ENCODE data around the gene RPS6KA3. TPM values are rescaled to one million over a fixed set of nuclear protein-coding genes. Genes with fewer than 3 reads are reported as not detected.

RPS6KA3 gene
- total RNA-seq: 60.3 and 92.4 TPM in 2 replicates

DNA sequence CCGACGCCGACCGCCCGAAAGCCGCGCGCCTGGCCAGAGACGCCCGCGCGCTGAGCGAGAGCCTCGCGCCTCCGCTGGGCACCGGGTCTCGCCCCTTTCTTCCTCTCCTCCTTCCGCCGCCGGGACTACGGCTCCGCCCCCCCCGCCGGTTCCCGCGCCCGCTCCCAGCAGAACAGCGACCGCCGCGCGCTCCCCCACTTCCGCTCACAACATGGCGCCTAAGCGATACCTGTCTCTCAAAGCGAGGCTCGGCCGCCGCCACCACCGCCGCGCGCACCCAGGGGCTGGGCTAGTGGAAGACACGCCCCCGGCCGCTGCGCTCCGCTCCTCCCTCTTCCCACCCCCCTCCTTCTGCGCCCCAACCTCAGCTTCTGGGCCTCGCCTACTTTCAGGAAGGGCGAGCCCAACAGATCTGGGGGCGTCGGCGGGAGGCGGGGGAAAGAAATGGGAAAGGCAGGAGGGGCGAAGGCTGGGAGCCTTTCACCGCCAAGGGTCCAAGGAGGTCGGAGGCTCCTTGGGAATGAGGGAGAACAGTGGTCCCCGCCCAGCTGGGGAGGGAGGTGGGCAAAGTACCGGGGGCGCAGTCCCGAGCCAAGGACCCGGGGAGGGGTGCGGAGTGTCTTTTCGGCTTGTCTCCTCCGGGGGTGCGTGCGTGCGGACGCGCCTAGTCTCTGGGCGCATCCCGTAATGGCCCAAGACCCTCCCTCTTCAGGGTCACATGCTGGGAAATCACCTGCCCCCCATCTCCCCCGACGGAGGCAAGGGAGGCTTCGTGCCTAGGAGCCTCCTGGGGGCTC, at the start of gene RPS6KA3:
TSS of gene RPS6KA3 (minus strand) at position 100 of the 797 bp plus-strand sequence. CDS start 277 bp downstream, outside the sequence.

DNA sequence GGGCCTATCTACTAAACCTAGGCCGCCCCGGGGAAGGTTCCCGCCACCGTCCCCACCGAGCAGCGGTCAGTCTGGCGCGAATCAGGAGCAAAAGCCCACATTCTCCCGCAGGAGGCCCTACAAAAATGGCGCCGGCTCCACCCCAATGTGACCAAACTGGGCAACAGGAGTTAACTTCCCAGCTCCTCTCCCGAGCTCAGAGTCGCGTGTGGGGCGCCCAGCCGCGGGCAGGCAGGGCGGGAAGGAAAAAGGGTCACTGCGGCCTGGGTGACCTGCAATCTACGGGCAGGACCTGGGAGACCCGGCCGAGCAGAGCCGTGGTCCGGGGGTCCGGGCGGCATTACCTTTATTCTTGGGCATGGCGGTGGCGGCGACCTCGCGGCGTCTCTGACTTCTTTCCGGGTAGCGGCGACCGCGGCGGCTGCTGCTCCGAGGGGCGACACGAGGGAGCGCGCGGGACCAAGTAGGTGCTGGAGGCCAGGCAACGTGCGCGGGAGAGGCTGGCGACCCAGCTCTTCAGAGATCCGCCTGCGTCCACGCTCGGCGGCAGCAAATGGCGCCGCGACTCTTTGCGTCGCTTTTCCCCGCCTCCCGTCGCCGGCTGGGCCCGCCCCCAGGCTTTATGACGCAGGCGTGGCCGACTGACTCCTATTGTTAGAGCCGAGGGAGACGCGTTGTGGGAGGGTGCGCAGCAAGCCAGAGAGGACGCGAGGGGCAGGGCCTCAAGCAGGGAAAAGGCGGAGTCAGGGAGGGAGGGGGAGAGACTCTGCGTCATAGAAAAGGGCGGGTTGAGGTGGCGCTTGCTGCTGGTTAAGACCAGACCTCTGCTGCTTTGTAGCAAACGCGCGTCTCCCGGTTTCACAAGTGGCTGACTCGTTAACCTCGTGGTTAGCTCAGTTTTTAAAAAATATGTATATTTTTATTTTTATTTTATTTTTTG, 125.2 kb downstream of the RPS6KA3 start, which contains the start of gene EIF1AX:
TSS of gene EIF1AX (minus strand) at position 558 of the 940 bp plus-strand sequence. CDS start at position 360, 198 bp downstream.

DNA sequence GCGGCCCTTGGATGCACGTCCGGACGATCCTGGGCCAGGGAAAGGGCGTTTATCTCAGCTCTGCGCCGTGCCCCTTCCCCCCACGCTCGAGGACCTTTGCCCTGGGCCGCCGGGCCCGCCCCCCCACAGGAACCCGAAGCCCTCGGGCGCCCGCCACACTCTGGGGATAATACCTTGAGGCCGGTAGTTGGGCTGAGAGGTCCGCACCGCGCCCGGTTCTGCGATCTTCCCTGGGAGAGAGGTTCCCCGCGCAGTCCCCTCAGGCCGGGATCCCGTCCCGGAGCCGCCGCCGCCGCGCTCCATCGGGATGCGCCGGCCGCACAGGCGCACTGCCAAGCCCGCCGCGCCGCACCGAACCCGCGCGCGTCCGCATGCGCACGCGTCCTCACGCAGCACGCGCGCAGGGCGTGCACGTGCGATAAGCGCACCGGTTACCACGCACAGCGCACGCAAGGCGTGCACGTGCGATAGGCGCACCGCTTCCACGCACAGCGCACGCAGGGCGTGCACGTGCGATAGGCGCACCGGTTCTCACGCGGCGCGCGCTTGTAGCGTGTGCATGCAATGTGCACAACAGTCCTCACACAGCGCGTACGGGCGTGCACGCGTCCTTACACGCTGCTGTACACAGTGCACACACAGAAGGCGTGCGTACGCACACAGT, 150.0 kb downstream of the RPS6KA3 start, which contains the start of gene MAP7D2:
TSS of gene MAP7D2 (minus strand) at position 331 of the 664 bp plus-strand sequence. CDS start at position 303, 28 bp downstream.

Other genes starting within 250 kb of the RPS6KA3 start
- under 0.01 and 0.05 TPM in 2 replicates for gene MAP7D2, start 150.0 kb downstream of the RPS6KA3 start, total RNA-seq
- 32.4 and 35.1 TPM in 2 replicates for gene EIF1AX, start 125.1 kb downstream of the RPS6KA3 start, total RNA-seq